ENCODE data around the gene PRKG1.

DNA sequence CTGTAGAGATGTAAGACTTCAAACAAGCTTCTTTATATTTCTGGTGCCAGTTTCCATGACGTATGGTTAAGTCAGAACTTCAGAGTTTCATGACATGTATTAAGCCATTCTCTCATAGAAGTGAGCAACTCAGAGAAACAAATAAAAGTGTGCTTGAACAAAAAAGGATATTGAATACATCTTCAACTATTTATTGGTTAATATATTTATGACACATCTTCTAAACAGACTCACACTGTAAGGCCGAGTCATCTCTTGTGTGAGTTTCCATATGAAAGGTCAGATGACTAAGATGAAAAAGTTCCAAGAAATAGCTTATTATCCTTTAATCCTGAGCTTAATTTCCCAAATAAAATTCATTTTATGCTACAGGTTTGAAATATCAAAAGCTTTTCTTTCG, 730.6 kb downstream of the PRKG1 start:
- TF ChIP-seq, protein P1, sequence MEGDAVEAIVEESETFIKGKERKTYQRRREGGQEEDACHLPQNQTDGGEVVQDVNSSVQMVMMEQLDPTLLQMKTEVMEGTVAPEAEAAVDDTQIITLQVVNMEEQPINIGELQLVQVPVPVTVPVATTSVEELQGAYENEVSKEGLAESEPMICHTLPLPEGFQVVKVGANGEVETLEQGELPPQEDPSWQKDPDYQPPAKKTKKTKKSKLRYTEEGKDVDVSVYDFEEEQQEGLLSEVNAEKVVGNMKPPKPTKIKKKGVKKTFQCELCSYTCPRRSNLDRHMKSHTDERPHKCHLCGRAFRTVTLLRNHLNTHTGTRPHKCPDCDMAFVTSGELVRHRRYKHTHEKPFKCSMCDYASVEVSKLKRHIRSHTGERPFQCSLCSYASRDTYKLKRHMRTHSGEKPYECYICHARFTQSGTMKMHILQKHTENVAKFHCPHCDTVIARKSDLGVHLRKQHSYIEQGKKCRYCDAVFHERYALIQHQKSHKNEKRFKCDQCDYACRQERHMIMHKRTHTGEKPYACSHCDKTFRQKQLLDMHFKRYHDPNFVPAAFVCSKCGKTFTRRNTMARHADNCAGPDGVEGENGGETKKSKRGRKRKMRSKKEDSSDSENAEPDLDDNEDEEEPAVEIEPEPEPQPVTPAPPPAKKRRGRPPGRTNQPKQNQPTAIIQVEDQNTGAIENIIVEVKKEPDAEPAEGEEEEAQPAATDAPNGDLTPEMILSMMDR (IDR thresholded peaks at IDR 0.05) = no peak
- no peak for TF ChIP-seq POLR2A (IDR thresholded peaks at IDR 0.05)
